Transverse colon (tissue), 4 donors: ENCODE data around the gene MESP2. TPM values are rescaled to one million over a fixed set of nuclear protein-coding genes. Genes with fewer than 3 reads are reported as not detected.
A peak's percentile ranks its signal among the peaks of the same experiment; 100 is the strongest.

Experiments
- DNase-seq: peaks from one replicate; pipeline ENCODE4 v3.0.0-alpha.2; 2019
- H3K27ac ChIP-seq, 4 donors: fragments of 200-600 bp; sonication (generic); 2 replicates each; pipeline ENCODE4 v1.5.1; 2016 to 2018; ENCODE audit warnings: inconsistent platforms in 4 of 4
- H3K27me3 ChIP-seq: fragments of 200-600 bp; sonication (generic); 2 replicates; pipeline ENCODE4 v1.5.1; 2017; ENCODE audit warnings: inconsistent platforms
- H3K36me3 ChIP-seq, 4 donors: fragments of 200-600 bp; sonication (generic); 2 replicates each; pipeline ENCODE4 v1.5.1; 2017 to 2019; ENCODE audit warnings: inconsistent platforms in 4 of 4
- H3K4me1 ChIP-seq, 4 donors: fragments of 200-600 bp; sonication (generic); 2 replicates each; pipeline ENCODE4 v1.5.1; 2017 to 2020; ENCODE audit warnings: inconsistent platforms in 4 of 4
- H3K4me3 ChIP-seq, 4 donors: fragments of 200-600 bp; sonication (generic); 1 replicate in 1 of 4; 2 replicates in 3 of 4; pipeline versions ENCODE4 v1.5.1 to v1.6.1; 2017 to 2019; ENCODE audit warnings: inconsistent platforms in 4 of 4
- H3K9me3 ChIP-seq, 2 donors: fragments of 200-600 bp; sonication (generic); 2 replicates each; pipeline ENCODE4 v1.5.1; 2017 to 2019; ENCODE audit warnings: inconsistent platforms in 2 of 2
- CTCF ChIP-seq, 5 experiments: fragments of 200-600 bp in 3 of 5; fragments of 450-650 bp in 2 of 5; sonication (generic) in 3 of 5; IDR thresholded peaks; 1 replicate in 2 of 5; 2 replicates in 3 of 5; pipeline ENCODE4 v1.5.1; 2016 to 2017; ENCODE audit warnings: antibody characterized with exemption in 5 of 5, inconsistent platforms in 3 of 5, mild to moderate bottlenecking in 2 of 5, moderate library complexity in 1 of 5
- EP300 ChIP-seq: sonication (generic); formaldehyde crosslinking; IDR thresholded peaks from one replicate; pipeline ENCODE4 v1.6.1; 2017; ENCODE audit warnings: antibody characterized with exemption, low read depth
- POLR2A ChIP-seq: fragments of 450-650 bp; IDR thresholded peaks from one replicate; pipeline ENCODE4 v1.6.1; 2016; ENCODE audit warnings: antibody characterized with exemption, mild to moderate bottlenecking, moderate library complexity
- POLR2AphosphoS5 ChIP-seq, 3 donors: sonication (generic); formaldehyde crosslinking; IDR thresholded peaks; one replicate each; pipeline ENCODE4 v1.6.1; 2016; ENCODE audit warnings: antibody characterized with exemption in 3 of 3
- WGBS, 2 donors: methylation state at CpG; one replicate each; pipeline ENCODE4 v1.1.5; 2018; ENCODE audit warnings: low coverage in 1 of 2; 5-methylcytosine and 5-hydroxymethylcytosine counted together
- in situ Hi-C, 4 donors: fragments of 200-750 bp; cut with MboI; loops; one replicate each; pipeline versions ENCODE4 v1.15.0 to v1.15.1; 2017; ENCODE audit warnings: low sequenced_read_pairs in 3 of 4, low pct_ligation_motif_present in 1 of 4, low pct_unique_long_range_greater_than_20kb in 1 of 4
- intact Hi-C: fragments of 100-400 bp; cut with DNase I; formaldehyde crosslinking; loops from one replicate; pipeline ENCODE4 v1.15.1; 2023; ENCODE audit warnings: low total_unique reads
- total RNA-seq, 4 donors: library from RNA; depleted of rRNA; stranded (reverse); fragments of >200 nt; gene quantifications; one replicate each; pipeline ENCODE4 v1.1.0, GENCODE V29; 2016

The MESP2 gene
- total RNA-seq, result under 1 TPM in 2 of 4 donors, not detected in 2; 0.64 to 0.96 TPM

- TF ChIP-seq CTCF (IDR thresholded peaks at IDR 0.05), result peak; percentile 27 to 58 (median 41)
- no peak for TF ChIP-seq EP300
- TF ChIP-seq POLR2A, result peak; percentile 34
- peak in 1 of 3 donors; percentile 47 for TF ChIP-seq POLR2AphosphoS5 (IDR thresholded peaks at IDR 0.05)
- Histone ChIP-seq H3K36me3 (no peaks in the 10 kb centered on the region), H3K27ac (peak within 1 kb of the TSS; percentile 53 to 62 (median 59)), H3K4me1 (peaks cover 22 to 35% (median 27%) of the 10 kb centered on the region in 4 donors), H3K9me3 (no peaks in the 10 kb centered on the region), H3K4me3 (peak within 1 kb of the TSS; percentile 5 to 37 (median 26)), H3K27me3 (no peaks in the 10 kb centered on the region)
- in situ Hi-C loops, result no loop called here
- peak; percentile 88 for DNase-seq
- 39% methylated on average over 37 of the region's 82 CpGs; no CpG with 5 or more reads in 1 of the 2 donors for whole genome bisulfite sequencing, 2 donors
- intact Hi-C loops, result no loop called here
Measured at GRCh38 chr15:89776274-89777072, at the start of gene MESP2. TSS of gene MESP2 (plus strand) at chr15:89776332. CDS start at chr15:89776358, 26 bp downstream.

- Histone ChIP-seq H3K4me3 (no peak overlapping the region), H3K4me1 (peaks cover 0 to 3% (median 0%) of the 10 kb centered on the region in 4 donors), H3K27ac (no peak overlapping the region), H3K27me3 (no peaks in the 10 kb centered on the region), H3K36me3 (no peaks in the 10 kb centered on the region), H3K9me3 (peaks cover 0 to 7% of the 10 kb centered on the region in 2 donors)
- intact Hi-C loops (no loop called here), in situ Hi-C loops (loop anchor here in 1 of 4 donors (25.0 kb wide), 1 partner anchor 359 kb away; no protein-coding TSS in a partner anchor)
- TF ChIP-seq EP300, result peak; percentile 9
- TF ChIP-seq CTCF (IDR thresholded peaks at IDR 0.05), result no peak
- TF ChIP-seq POLR2AphosphoS5 (IDR thresholded peaks at IDR 0.05), result peak in 2 of 3 donors; percentile 53 to 62
- no peak for TF ChIP-seq POLR2A
- no peak for DNase-seq
- 35% methylated on average over 2 of the region's 2 CpGs; no CpG with 5 or more reads in 1 of the 2 donors for WGBS, 2 donors
Measured at GRCh38 chr15:89728254-89728653, 47.9 kb upstream of the MESP2 start.

- H3K9me3 ChIP-seq, result no peaks in the 10 kb centered on the region
- no peak for DNase-seq
- H3K4me1 ChIP-seq, result peaks cover 0 to 3% (median 0%) of the 10 kb centered on the region in 4 donors
- intact Hi-C loops (no loop called here), in situ Hi-C loops (loop anchor here in 1 of 4 donors (25.0 kb wide), 1 partner anchor 356 kb away; no protein-coding TSS in a partner anchor)
- no peak for TF ChIP-seq EP300
- no peak for TF ChIP-seq CTCF (IDR thresholded peaks at IDR 0.05)
- no peak for TF ChIP-seq POLR2A
- TF ChIP-seq POLR2AphosphoS5 (IDR thresholded peaks at IDR 0.05), result no peak
- no peaks in the 10 kb centered on the region for H3K36me3 ChIP-seq
- no peak overlapping the region for H3K4me3 ChIP-seq
- H3K27ac ChIP-seq, result no peak overlapping the region
- H3K27me3 ChIP-seq, result no peaks in the 10 kb centered on the region
- WGBS, 2 donors, result 93% methylated on average over 5 of the region's 5 CpGs; no CpG with 5 or more reads in 1 of the 2 donors
Measured at GRCh38 chr15:89731275-89731674, 44.9 kb upstream of the MESP2 start.

- in situ Hi-C loops (loop anchor here in 1 of 4 donors (25.0 kb wide), 1 partner anchor 355 kb away; no protein-coding TSS in a partner anchor), intact Hi-C loops (no loop called here)
- Histone ChIP-seq H3K4me3 (no peak overlapping the region), H3K4me1 (peaks cover 0 to 3% (median 0%) of the 10 kb centered on the region in 4 donors), H3K27ac (no peak overlapping the region), H3K27me3 (no peaks in the 10 kb centered on the region), H3K36me3 (no peaks in the 10 kb centered on the region), H3K9me3 (no peaks in the 10 kb centered on the region)
- no peak for DNase-seq
- WGBS, 2 donors, result 72 to 74% methylated on average over 5 to 8 of the region's 8 CpGs
- TF ChIP-seq EP300 (no peak), POLR2A (no peak), POLR2AphosphoS5 (IDR thresholded peaks at IDR 0.05) (no peak), CTCF (IDR thresholded peaks at IDR 0.05) (no peak)
Measured at GRCh38 chr15:89732451-89733172, 43.5 kb upstream of the MESP2 start.
